Glutamatergic neuron (in vitro differentiated cells): ENCODE measurements around the gene GLI3. TPM values are rescaled to one million over a fixed set of nuclear protein-coding genes. Genes with fewer than 3 reads are reported as not detected.
A peak's percentile ranks its signal among the peaks of the same experiment; 100 is the strongest.

Experiments
- DNase-seq: peaks from one replicate; pipeline ENCODE4 v3.0.0; 2022
- H3K27ac Mint-ChIP-seq: one replicate; pipeline ENCODE4 v1.8.0; 2020; ENCODE audit warnings: mild to moderate bottlenecking, mixed read lengths, inconsistent platforms; ENCODE audit not compliant: unreplicated experiment
- H3K27me3 Mint-ChIP-seq: one replicate; pipeline ENCODE4 v1.8.0; 2020; ENCODE audit warnings: mild to moderate bottlenecking, moderate library complexity, mixed read lengths, inconsistent platforms; ENCODE audit not compliant: unreplicated experiment
- H3K36me3 Mint-ChIP-seq: one replicate; pipeline ENCODE4 v1.8.0; 2020; ENCODE audit warnings: mild to moderate bottlenecking, mixed read lengths, inconsistent platforms; ENCODE audit not compliant: unreplicated experiment
- H3K4me1 Mint-ChIP-seq: one replicate; pipeline ENCODE4 v1.8.0; 2020; ENCODE audit warnings: mild to moderate bottlenecking, low read depth, mixed read lengths, inconsistent platforms; ENCODE audit not compliant: unreplicated experiment
- H3K4me3 Mint-ChIP-seq: one replicate; pipeline ENCODE4 v1.8.0; 2020; ENCODE audit warnings: mild to moderate bottlenecking, mixed read lengths, inconsistent platforms; ENCODE audit not compliant: unreplicated experiment
- H3K9me3 Mint-ChIP-seq: one replicate; pipeline ENCODE4 v1.8.0; 2020; ENCODE audit warnings: mild to moderate bottlenecking, moderate library complexity, mixed read lengths, inconsistent platforms; ENCODE audit not compliant: unreplicated experiment
- total RNA-seq: library from RNA; stranded (reverse); fragmentation: NEBNext Ultra II Directional; extraction: Animal tissue kit (Norgen Biotek cat#: 25700); gene quantifications from one replicate; pipeline ENCODE4 v1.2.1, GENCODE V29; 2021; ENCODE audit not compliant: unreplicated experiment
- TF ChIP-seq, protein P1 (sequence below): fragments of 200-600 bp; sonication (generic); IDR thresholded peaks from one replicate; pipeline ENCODE4 v1.5.0; 2021; ENCODE audit not compliant: partially characterized antibody, unreplicated experiment

GLI3 gene
- total RNA-seq, 1 donor from 2014 or later, result 2.9 TPM

DNA sequence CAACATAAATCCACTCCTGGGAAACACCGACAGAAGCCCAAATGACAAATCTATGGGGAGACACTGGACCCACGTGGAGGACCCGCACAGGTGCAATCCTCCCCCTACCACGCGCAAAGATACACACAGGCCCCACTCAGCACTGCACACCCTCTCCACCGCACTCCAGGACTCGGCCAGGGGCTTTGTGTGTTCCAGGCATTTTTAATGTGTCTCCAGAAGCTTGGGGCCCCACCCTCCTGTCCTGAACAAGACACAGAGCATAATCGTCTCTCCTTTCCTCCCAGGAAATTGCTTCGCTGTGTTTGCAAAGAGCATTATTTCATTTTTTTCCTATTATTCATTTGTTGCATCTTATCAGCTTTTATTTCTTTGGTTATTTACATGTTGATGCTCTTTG lies 82.8 kb downstream of the GLI3 start:
- Mint-ChIP-seq H3K36me3 (no peaks in the 10 kb centered on the region), H3K27me3 (peaks cover 2% of the 10 kb centered on the region), H3K9me3 (no peaks in the 10 kb centered on the region), H3K4me1 (peaks cover 34% of the 10 kb centered on the region), H3K4me3 (no peak overlapping the region), H3K27ac (peak overlapping the region; percentile 31)
- DNase-seq, result no peak
- TF ChIP-seq, protein P1, sequence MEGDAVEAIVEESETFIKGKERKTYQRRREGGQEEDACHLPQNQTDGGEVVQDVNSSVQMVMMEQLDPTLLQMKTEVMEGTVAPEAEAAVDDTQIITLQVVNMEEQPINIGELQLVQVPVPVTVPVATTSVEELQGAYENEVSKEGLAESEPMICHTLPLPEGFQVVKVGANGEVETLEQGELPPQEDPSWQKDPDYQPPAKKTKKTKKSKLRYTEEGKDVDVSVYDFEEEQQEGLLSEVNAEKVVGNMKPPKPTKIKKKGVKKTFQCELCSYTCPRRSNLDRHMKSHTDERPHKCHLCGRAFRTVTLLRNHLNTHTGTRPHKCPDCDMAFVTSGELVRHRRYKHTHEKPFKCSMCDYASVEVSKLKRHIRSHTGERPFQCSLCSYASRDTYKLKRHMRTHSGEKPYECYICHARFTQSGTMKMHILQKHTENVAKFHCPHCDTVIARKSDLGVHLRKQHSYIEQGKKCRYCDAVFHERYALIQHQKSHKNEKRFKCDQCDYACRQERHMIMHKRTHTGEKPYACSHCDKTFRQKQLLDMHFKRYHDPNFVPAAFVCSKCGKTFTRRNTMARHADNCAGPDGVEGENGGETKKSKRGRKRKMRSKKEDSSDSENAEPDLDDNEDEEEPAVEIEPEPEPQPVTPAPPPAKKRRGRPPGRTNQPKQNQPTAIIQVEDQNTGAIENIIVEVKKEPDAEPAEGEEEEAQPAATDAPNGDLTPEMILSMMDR, result no peak

DNA sequence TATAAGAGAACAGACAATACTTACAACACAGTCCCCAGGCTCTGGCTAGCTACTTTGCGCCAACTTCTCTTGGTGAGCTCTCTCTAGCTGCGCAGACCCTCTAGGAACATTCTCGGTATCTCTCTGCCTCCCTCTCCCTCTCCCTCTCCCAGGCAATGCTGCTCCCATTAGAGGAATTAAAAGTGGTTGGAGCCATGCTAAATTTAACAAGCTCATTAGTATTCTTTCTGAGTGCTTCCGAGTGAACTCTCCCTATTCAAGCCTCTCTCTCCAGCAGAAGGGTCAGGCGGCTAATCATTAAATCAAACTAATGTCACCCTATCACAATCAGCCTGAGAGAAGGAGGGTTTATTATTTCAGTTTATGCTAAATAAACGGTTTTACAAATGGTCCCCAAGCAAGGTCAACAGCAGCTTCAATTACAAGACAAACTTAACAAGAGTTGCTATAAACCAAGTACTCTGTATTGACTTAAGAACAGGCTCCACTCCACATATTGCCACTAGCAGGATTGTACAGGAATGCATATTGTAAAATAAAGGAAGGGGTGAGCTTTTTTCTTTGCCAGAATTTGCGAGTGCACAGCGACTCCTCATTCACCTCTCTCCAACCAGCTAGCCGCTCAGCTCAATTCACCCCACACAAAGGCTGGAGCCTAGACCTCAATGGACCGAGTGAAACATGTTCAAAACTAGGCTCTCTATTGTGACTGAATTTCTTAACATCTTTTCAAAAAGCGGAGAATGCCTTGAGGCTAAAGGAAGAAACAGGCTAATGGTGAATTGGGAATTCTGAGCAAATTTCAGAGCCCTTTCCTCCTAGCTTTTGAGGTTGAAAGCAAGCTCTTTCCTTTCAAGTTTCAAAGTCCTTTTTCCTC lies 84.4 kb downstream of the GLI3 start:
- Mint-ChIP-seq H3K9me3 (no peaks in the 10 kb centered on the region), H3K27ac (no peak overlapping the region)
- DNase-seq, result no peak

DNA sequence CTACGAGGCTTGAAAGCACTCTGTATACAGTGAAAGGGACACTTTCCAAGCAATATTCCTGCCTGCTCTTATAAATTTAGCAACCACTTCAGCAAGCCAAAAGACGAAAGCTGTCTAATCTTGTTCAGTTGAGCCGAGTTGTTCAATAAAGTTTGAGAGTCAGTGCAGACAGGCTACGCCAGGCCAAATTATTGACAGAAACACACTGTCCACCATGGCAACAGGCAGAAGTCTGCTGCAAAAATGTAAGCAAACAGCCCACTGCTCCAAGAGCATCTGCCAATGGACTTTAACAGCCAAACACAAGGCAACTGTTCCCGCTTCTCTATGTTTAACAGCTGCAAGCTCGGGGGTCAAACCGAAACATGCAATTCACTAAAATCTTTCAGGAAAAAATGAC lies 85.7 kb downstream of the GLI3 start:
- Mint-ChIP-seq H3K36me3 (no peaks in the 10 kb centered on the region), H3K27ac (no peak overlapping the region), H3K4me3 (no peak overlapping the region), H3K9me3 (no peaks in the 10 kb centered on the region), H3K27me3 (no peaks in the 10 kb centered on the region), H3K4me1 (peaks cover 31% of the 10 kb centered on the region)
- DNase-seq, result no peak
- TF ChIP-seq, protein P1, result no peak

More for the DNA sequence above, 84.4 kb downstream of the GLI3 start:
- Mint-ChIP-seq H3K27me3 (no peaks in the 10 kb centered on the region), H3K4me3 (no peak overlapping the region), H3K4me1 (peaks cover 34% of the 10 kb centered on the region), H3K36me3 (no peaks in the 10 kb centered on the region)
- TF ChIP-seq, protein P1, result no peak

DNA sequence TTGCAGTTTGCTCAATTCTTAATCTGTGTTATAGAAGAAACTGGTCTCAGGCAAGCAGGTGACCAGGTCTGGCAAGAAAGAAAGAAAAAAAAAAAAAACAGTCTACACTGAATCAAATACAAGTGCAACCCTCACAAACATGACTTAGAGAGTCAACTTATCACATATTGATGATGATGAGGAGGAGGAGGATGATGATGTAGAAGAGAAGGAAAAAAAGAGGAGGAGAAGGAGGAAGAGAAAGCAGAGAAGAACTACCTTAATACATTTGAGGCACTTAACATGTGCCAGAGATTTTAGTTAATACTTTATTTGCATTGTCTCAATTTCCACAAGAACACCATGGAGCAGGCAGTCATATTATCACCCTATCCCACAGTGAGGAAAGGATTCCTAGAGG lies 91.5 kb downstream of the GLI3 start:
- DNase-seq, result no peak
- no peaks in the 10 kb centered on the region for H3K27me3 Mint-ChIP-seq
- H3K27ac Mint-ChIP-seq, result no peak overlapping the region
- peaks cover 2% of the 10 kb centered on the region for H3K9me3 Mint-ChIP-seq
- H3K36me3 Mint-ChIP-seq, result no peaks in the 10 kb centered on the region
- TF ChIP-seq, protein P1, result no peak
- H3K4me1 Mint-ChIP-seq, result peaks cover 17% of the 10 kb centered on the region
- no peak overlapping the region for H3K4me3 Mint-ChIP-seq

DNA sequence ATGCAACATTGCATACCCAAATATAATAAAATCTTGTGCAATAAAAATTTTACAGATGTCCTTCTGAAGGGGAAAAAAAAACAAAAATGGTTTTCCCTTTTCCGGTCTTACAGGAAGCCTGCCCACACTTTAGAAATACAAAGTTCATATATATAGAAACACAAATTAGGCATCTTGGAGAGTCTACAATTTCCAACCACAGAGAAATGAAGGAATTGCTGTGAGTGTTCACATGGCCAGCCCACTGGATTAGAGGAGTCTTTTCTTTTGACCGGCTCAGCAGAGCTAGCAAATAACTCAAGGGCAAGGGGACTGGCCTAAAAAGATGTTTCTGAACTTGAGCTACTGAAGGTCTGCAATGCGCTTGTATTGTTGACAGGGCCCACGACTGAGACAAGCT lies 92.4 kb downstream of the GLI3 start:
- Mint-ChIP-seq H3K27ac (no peak overlapping the region), H3K4me1 (peaks cover 13% of the 10 kb centered on the region), H3K36me3 (no peaks in the 10 kb centered on the region), H3K27me3 (peaks cover 2% of the 10 kb centered on the region), H3K9me3 (peaks cover 2% of the 10 kb centered on the region), H3K4me3 (no peak overlapping the region)
- no peak for DNase-seq
- TF ChIP-seq, protein P1, result no peak
